HG03196 (cell line): Measurements from ENCODE around the gene VSTM1.
"Not testable (repeated sequence)": the region's sequence is repeated elsewhere in the genome, so short reads cannot be mapped to it uniquely, and the experiment has no call there.

ENCODE experiments used
- ATAC-seq: cut with Tn5 transposase; IDR thresholded peaks from one replicate; pipeline ENCODE4 v1.9.1; 2021; ENCODE audit not compliant: unreplicated experiment

Gene VSTM1, protein sequence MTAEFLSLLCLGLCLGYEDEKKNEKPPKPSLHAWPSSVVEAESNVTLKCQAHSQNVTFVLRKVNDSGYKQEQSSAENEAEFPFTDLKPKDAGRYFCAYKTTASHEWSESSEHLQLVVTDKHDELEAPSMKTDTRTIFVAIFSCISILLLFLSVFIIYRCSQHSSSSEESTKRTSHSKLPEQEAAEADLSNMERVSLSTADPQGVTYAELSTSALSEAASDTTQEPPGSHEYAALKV

DNA sequence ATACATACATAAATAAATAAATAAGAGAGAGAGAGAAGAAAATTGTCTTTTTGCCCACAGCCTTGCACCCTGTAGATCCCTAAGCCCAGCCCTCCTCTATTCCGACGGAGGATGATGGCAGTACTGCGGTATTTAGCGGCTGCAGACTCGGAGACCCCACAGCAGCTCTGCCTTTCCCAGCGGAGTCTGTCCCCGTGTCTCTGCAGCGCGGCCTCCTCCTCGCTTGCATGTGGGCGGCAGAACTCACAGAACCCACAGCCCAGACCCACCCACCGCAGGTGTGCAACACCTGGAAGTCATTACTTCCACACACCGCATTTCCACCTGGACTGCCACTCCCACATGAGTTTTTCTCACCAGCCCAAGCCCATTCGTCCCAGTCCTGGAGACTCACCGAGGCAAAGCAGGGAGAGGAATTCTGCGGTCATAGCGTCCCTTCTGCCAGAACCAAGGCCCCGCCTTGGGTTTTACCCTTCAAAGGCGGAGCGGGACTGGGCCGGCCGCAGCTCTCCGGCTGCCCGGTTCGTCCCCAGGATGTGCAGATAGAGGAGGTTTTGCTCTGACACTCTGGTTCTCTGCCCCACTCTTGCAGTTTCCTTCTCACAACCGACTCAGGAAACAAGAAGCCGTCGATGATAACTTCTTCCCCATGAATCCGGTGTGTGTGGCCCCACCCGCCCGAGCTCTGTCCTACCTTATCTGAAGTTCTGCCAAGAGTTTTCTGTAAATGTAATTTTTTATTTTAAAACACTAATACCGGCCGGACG is at the start of gene VSTM1:
Gene VSTM1, minus strand, starts transcription at position 548 of the 767 bp plus-strand sequence. Its CDS starts 120 bp downstream, at position 428.
- no peak for ATAC-seq

DNA sequence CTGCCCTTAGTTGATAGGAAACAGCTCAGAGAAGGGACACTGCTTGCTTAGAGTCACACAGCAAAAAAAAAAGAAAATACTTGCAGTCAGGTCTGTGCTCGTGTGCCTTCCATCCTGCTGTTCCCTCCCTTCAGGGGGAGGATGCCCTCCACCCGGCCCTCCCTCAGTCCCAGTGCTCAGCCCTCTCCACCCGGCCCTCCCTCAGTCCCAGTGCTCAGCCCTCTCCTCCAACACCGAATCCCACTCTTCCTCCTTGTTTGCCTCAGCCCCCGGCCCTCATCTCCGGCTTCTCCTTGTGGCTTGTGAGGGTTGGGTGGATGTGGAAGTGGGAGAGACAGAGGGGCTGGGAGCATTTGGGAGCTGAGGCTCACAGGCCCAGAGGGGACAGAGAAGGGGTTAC is 46.0 kb upstream of the VSTM1 start:
- no peak for ATAC-seq

DNA sequence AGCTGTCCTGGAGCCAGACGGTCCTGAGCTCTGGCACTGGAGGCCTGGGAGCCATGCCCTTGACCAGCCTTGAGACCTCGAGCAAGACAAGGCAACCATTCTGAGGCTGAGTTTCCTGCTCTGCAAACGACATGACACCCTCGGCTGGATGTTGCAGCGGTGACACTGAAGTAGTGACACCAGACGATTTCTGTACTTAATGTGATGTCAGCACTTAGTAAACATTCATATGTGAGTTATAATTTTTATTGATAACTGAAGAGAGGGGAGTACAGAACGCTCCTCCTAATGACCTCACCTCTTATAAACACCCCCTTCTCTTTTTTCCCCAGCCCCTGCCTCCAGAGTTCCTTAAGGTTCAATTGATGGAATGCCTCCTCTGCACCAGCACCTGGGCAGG is 44.8 kb upstream of the VSTM1 start:
- no peak for ATAC-seq

DNA sequence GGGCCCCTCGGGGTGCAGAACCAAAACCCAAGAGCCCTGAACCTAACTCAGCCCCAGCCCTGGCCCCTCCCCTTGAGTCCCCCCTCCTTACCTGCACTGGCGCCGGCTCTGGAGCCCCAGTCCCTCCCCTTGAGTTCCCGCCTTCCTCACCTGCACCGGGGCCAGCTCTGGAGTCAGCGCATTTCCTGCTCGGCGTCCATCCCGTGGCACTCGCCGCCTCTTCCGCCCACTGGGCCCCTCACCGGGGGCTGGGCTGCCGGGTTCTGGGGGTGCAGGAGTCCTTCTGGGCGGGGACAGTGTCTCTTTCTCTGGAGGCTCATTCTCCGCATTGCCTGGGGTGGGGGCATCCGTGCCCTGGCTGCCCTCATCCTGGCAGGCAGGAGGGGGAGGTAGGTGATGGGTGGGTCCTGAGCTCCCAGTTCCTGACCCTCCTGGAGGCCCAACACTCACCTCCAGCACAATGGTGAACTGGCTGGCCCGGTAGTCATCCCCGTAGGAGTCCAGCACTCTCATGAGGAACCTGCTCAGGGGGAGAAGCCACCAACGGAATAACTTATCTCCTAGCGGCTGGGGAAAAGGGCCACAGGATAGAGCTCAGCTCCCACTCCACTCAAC is 44.3 kb upstream of the VSTM1 start:
- ATAC-seq = no peak

DNA sequence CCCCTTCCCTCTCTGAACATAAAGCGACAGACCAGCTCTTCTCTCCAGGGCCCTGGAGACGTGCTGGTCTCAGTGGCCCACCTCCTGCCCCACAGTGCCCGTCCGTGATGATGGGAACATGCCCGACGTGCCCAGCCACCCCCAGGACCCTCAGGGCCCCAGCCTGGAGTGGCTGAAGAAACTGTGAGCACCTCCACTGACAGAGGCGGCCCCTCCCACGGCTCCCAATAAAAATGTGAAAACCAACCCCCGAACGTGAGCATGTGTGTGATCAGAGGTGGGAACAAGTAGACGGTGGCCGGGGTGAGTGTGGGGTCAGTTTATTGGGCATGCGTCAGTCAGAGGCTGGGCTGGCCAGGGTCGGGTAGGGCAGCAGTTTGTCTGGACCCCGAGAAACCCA is 43.0 kb upstream of the VSTM1 start:
- ATAC-seq = no peak

DNA sequence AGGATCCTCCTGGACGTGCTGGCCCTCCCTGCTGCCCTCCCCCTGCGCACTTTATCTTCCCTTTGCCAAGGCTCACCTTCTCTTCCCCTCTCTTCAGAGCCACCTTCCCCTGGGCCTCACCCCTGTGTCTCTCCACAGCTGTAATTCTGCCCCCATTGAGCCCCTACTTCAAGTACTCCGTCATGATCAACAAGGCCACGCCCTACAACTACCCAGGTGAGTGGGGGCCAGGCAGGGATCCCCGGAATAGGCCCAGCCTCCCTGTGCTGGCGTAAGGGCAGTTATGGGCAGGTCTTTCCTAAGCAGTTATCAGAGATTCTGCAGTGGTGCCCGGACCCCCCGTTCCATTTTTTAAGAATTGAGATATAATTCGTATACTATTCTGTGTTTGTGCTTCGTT is 42.1 kb upstream of the VSTM1 start:
- no peak for ATAC-seq

DNA sequence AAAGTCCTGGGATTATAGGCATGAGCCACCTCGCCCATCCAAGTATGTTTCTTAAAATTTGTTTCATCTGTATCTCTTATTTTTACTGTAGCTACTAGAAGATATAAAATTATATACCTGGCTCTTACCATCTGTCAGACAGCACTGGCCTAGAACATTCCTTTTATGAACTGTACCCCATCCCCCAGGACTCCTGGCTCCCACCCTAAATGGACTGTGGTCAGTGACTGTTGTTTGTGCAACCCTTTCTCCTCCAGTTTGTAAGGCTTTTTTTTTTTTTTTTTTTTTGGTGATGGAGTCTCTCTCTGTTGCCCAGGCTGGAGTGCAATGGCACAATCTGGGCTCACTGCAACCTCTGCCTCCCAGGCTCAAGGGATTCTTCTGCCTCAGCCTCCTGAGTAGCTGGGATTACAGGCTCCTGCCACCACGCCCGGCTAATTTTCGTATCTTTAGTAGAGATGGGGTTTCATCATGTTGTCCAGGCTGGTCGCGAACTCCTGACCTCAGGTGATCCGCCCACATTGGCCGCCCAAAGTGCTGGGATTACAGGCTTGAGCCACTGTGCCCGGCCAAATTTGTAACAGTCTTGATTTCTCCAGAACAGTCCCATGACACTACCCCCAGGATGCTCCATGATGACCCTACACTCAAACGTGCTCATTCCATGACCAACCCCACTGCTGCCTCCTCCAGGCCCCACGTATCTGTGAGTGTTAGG is 41.5 kb upstream of the VSTM1 start:
- ATAC-seq = no peak

DNA sequence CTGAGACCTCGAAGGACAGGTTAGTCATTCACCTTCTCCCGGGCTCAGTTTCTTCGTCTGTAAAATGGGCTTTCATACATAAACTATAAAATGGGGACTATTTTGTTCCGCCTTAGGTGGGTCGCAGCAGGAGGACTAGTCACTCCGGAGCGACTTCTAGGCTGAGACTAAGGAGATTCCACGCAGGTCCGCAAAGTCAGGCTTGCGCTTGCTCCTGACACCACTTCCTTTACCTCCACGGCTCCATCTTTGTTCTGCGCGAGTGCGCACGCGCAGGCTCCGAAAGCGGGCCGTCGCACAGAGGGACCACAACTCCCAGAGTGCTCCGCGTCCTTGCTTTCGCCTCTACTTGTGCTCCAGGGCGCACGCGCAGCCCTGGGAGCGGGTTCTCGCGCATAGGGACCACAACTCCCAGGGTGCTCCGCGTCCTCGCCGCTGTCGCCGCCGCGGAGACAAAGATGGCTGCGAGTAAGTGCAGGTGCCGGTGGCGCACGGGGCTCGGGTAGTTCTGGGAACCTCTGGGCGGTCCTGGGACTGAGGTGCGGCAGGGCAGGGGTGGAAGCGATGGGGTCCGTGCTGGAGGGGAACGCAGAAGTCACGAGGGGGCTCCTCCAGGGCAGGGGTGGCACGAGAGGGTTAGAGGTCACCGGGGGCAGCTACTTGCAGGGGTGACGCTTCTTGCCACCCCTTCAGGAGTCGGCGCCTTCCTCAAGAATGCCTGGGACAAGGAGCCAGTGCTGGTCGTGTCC is 38.9 kb upstream of the VSTM1 start, which contains the start of gene NDUFA3:
Gene NDUFA3, plus strand, starts transcription at position 435 of the 749 bp plus-strand sequence. Its CDS starts 24 bp downstream, at position 459.
- ATAC-seq = peak; percentile 93

DNA sequence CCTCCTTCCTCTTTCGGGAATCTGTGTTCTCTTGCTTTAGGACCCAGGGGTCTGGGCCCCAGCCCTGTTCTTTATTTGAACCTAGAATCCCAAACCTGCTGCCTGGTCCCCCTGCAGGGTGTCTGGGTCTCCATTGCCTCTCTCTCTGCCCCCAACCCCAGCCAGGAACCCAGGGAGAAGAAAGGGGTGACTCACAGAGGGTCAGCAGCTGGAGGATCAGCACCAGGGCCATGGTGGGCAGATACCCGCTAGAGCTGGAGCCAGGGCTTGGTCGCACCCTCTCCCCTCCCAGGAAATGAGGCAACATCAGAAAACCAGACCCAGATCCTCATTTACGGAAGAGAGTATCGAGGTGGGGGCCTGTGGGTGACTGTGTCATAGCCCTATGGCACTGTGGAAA is 36.9 kb upstream of the VSTM1 start, which contains the start of gene OSCAR:
Gene OSCAR, minus strand, starts transcription at position 243 of the 400 bp plus-strand sequence. Its CDS starts 11 bp downstream, at position 232.
- ATAC-seq = no peak

DNA sequence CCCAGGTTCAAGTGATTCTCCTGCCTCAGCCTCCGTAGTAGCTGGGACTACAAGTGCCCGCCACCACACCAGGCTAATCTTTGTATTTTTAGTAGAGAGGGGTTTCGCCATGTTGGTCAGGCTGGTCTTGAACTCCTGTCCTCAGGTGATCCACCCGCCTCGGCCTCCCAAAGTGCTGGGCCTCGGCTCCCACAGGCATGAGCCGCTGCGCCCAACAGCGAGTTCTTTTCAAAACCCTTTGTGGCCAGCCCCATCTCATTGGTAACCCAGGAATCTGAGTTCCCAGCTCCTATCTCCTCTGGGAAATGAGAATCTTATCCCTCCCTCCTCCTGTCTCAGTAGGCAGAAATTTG is 36.2 kb upstream of the VSTM1 start:
- ATAC-seq = not testable (repeated sequence)

DNA sequence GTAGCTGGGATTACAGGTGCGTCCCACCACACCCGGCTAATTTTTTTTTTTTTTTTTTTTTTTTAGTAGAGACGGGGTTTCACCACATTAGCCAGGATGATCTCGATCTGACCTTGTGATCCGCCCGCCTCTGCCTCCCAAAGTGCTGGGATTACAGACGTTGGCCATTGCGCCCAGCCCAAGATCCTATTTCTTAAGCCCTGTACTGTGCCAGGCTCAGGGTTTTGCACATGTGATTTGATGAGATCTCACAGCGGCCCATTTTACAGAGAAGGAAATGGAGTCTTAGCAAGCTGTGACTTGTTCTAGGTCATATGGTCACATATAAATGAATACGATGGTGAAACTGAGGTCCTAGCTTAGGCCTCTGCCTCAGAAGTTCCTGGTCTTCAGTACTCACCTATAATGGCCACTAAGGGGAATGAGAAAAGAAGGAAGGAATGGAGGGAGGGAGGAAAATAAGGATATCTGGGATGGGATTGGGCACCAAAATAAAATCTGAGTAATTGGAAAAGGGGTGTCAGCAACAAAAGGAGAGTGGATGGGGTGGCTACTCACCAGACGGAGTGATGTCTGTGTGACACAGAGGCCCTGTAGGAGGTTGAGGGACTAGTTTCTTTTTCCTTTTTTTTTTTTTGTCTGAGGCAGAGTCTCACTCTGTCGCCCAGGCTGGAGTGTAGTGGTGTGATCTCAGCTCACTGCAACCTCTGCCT is 35.6 kb upstream of the VSTM1 start:
- ATAC-seq = no peak

DNA sequence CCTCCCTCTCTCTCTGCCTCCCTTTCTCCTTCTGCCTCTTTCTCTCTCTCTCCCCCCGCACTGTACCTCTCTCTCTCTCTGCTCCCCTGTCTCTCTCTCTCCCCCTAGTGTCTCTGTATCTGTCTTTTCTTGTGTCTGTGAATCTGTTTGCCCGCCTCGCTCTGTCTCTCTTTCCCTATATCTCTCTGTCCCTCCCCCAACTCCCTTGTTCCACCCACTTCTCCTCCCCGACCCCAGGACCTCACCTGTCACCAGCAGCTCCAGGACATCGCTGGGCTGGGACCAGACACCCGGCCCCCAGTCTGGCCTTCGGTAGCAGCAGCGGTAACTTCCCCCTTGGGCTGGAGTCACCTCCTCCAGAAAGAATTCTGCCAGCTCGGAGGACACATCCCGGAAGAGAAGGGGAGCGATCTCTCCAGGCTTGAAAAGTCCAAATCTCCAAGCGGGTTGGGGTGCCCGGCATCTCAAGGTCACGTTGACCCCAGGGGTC is 33.0 kb upstream of the VSTM1 start:
- no peak for ATAC-seq

DNA sequence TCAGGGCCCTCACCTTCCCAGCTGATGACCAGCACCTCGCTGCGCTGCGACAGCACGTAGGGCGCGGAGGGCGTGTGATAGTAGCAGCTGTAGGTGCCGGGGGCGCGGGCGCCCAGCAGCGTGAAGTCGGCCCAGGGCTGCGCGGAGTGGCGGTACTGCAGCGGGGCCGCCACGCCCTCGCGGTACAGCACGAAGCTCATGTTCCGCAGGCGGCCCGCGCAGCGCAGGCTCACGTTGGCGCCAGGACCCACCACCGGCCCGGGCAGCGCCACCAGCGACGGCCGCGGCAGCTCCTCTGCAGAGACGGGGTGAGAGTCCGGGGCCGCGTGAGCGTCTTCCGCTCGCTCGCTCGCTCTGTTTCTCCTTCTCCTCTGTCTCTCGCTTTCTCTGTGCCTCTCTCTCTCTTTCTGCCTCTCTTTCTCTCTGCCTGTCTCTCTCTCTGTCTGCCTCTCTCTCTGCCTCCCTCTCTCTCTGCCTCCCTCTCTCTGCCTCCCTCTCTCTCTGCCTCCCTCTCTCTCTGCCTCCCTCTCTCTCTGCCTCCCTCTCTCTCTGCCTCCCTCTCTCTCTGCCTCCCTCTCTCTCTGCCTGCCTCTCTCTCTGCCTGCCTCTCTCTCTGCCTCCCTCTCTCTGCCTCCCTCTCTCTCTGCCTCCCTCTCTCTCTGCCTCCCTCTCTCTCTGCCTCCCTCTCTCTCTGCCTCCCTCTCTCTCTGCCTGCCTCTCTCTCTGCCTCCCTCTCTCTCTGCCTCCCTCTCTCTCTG is 32.3 kb upstream of the VSTM1 start:
- not testable (repeated sequence) for ATAC-seq

DNA sequence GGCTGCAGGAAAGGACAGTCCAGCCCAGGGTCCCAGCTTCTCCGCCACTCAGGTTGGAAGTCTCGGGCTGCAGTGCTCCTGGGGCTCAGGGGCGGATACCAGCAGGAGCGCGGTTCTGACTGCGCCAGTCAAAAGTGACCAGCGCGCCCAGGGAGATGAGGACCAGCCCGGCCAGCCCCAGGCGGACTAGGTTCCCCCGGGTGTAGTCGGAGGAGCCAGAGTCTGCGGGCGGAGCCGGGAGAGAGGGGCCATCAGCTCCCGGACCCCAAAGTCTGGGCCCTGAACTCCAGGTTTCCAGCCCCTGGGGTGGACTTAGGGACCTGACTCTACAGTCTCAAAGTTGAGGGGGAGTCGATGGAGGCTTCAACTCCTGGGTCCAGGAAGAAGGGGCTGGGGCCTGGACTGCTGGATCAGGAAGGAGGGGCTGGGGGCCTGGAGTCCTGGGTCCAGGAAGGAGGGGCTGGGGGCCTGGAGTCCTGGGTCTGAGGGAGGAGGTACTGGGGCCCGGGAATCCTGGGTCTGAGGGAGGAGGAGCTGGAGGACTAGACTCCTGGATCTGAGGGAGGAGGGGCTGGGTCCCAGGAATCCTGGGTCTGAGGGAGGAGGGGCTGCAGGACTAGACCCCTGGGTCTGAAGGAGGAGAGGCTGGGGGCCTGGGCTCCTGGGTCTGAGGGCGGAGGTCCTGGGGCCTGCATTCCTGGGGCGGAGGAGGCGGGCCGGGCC is 31.6 kb upstream of the VSTM1 start:
- ATAC-seq = no peak

DNA sequence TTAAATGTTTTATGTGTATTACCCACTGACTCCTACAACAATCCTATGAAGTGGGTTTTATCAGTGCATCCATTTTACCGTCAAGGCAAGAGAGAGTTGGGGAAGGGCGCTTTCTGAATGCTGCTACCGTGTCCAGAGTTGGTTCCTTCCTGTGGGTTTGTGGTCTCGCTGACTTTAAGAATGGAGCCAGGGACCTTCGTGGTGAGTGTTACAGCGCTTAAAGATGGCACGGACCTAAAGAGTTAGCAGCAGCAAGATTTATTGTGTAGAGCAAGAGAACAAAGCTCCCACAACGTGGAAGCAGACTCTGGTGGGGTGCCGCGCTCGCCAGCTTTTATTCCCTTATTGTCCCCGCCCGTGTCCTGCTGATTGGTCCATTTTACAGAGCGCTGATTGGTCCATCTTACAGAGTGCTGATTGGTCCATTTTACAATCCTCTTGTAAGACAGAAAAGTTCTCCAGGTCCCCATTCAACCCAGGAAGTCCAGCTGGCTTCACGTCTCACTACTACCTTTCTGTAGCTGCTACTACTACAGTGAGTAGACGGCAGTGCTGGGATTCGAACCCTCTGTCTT is 30.8 kb upstream of the VSTM1 start:
- no peak for ATAC-seq

DNA sequence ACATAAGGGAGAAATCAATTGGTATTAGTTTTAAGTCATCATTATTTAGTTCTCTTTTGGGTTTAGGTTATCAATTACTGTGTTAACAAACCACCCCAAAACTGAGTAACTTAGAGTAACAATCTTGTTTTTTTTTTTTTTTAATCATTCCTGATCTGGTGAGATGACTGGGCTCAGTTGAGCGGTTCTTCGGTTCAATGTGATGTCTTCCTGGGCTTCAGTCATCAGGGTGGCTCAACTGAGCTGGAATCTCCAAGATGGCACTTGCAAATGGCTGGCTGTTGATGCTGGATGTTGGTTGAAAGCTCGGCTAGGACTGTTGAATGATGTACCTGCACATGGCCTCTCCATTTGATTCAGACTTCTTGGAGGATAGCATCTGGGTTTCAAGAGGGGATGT is 20.7 kb upstream of the VSTM1 start:
- ATAC-seq = no peak

DNA sequence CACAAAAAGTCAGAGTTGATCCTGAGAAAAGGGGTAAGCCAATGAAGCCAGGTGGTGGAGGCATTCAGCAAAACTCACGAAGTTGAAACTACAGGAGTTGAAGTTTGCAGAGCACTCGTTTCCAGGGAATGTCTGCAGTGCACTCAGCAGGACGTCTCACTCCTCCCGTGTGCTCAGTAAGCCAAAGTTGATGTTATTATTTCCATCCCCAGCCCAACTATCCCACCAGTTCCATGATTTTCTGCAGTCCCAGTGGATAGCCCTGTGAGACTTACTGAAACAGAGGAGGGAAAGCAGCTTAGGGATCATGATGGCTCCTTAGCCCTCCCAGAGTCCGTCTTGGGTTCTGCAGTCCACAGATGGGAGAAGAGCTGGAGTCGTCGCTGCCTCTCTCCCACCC is 17.3 kb upstream of the VSTM1 start, which contains the start of gene TARM1:
Gene TARM1, minus strand, starts transcription at position 334 of the 400 bp plus-strand sequence. Its CDS starts 25 bp downstream, at position 309.
- no peak for ATAC-seq

DNA sequence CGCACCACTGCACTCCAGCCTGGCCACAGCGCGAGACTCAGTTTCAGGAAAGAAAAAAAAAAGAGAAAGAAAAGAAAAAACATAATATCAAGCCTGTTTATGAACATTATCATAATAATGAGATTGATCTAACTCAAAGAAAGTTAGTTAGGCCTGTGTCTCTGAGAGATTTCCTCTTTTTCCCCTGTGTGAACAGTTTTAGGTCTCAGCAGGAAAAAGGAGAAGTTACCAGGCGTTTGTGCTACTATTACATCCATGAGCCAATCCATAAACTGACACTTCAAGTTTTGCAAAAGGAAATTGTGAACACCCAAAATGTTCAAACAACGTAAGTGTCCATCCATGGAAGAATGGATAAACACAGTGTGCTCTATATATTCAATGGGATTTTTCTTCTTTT is 13.6 kb upstream of the VSTM1 start:
- no peak for ATAC-seq
